Transverse colon (tissue), 4 donors: ENCODE results near the gene ALPG. TPM values are rescaled to one million over a fixed set of nuclear protein-coding genes. Genes with fewer than 3 reads are reported as not detected.
"Not testable (repeated sequence)": the region's sequence is repeated elsewhere in the genome, so short reads cannot be mapped to it uniquely, and the experiment has no call there.

ENCODE experiments used
- DNase-seq: peaks from one replicate; pipeline ENCODE4 v3.0.0-alpha.2; 2019
- H3K27ac ChIP-seq, 4 donors: fragments of 200-600 bp; sonication (generic); 2 replicates each; pipeline ENCODE4 v1.5.1; 2016 to 2018; ENCODE audit warnings: inconsistent platforms in 4 of 4
- H3K27me3 ChIP-seq: fragments of 200-600 bp; sonication (generic); 2 replicates; pipeline ENCODE4 v1.5.1; 2017; ENCODE audit warnings: inconsistent platforms
- H3K36me3 ChIP-seq, 4 donors: fragments of 200-600 bp; sonication (generic); 2 replicates each; pipeline ENCODE4 v1.5.1; 2017 to 2019; ENCODE audit warnings: inconsistent platforms in 4 of 4
- H3K4me1 ChIP-seq, 4 donors: fragments of 200-600 bp; sonication (generic); 2 replicates each; pipeline ENCODE4 v1.5.1; 2017 to 2020; ENCODE audit warnings: inconsistent platforms in 4 of 4
- H3K4me3 ChIP-seq, 4 donors: fragments of 200-600 bp; sonication (generic); 1 replicate in 1 of 4; 2 replicates in 3 of 4; pipeline versions ENCODE4 v1.5.1 to v1.6.1; 2017 to 2019; ENCODE audit warnings: inconsistent platforms in 4 of 4
- H3K9me3 ChIP-seq, 2 donors: fragments of 200-600 bp; sonication (generic); 2 replicates each; pipeline ENCODE4 v1.5.1; 2017 to 2019; ENCODE audit warnings: inconsistent platforms in 2 of 2
- CTCF ChIP-seq, 5 experiments: fragments of 200-600 bp in 3 of 5; fragments of 450-650 bp in 2 of 5; sonication (generic) in 3 of 5; IDR thresholded peaks; 1 replicate in 2 of 5; 2 replicates in 3 of 5; pipeline ENCODE4 v1.5.1; 2016 to 2017; ENCODE audit warnings: antibody characterized with exemption in 5 of 5, inconsistent platforms in 3 of 5, mild to moderate bottlenecking in 2 of 5, moderate library complexity in 1 of 5
- EP300 ChIP-seq: sonication (generic); formaldehyde crosslinking; IDR thresholded peaks from one replicate; pipeline ENCODE4 v1.6.1; 2017; ENCODE audit warnings: antibody characterized with exemption, low read depth
- POLR2A ChIP-seq: fragments of 450-650 bp; IDR thresholded peaks from one replicate; pipeline ENCODE4 v1.6.1; 2016; ENCODE audit warnings: antibody characterized with exemption, mild to moderate bottlenecking, moderate library complexity
- POLR2AphosphoS5 ChIP-seq, 3 donors: sonication (generic); formaldehyde crosslinking; IDR thresholded peaks; one replicate each; pipeline ENCODE4 v1.6.1; 2016; ENCODE audit warnings: antibody characterized with exemption in 3 of 3
- WGBS, 2 donors: methylation state at CpG; one replicate each; pipeline ENCODE4 v1.1.5; 2018; ENCODE audit warnings: low coverage in 1 of 2; 5-methylcytosine and 5-hydroxymethylcytosine counted together
- in situ Hi-C, 4 donors: fragments of 200-750 bp; cut with MboI; loops; one replicate each; pipeline versions ENCODE4 v1.15.0 to v1.15.1; 2017; ENCODE audit warnings: low sequenced_read_pairs in 3 of 4, low pct_ligation_motif_present in 1 of 4, low pct_unique_long_range_greater_than_20kb in 1 of 4
- intact Hi-C: fragments of 100-400 bp; cut with DNase I; formaldehyde crosslinking; loops from one replicate; pipeline ENCODE4 v1.15.1; 2023; ENCODE audit warnings: low total_unique reads
- total RNA-seq, 4 donors: library from RNA; depleted of rRNA; stranded (reverse); fragments of >200 nt; gene quantifications; one replicate each; pipeline ENCODE4 v1.1.0, GENCODE V29; 2016

Gene ALPG
- total RNA-seq, 4 donors from 2014 or later = not detected

GRCh38 chr2:232422051-232422450 lies 15.4 kb downstream of the ALPG start:
- WGBS, 2 donors = 93 to 95% methylated on average over 7 to 10 of the region's 10 CpGs
- H3K36me3 ChIP-seq = no peaks in the 10 kb centered on the region
- no peak for DNase-seq
- no peak overlapping the region for H3K27ac ChIP-seq
- in situ Hi-C loops = no loop called here
- H3K4me1 ChIP-seq = peaks cover 0 to 30% (median 27%) of the 10 kb centered on the region in 4 donors
- intact Hi-C loops = no loop called here
- peaks cover 75% of the 10 kb centered on the region for H3K27me3 ChIP-seq
- TF ChIP-seq POLR2A = no peak
- no peak for TF ChIP-seq CTCF (IDR thresholded peaks at IDR 0.05)
- TF ChIP-seq EP300 = no peak
- no peak for TF ChIP-seq POLR2AphosphoS5 (IDR thresholded peaks at IDR 0.05)
- no peak overlapping the region for H3K4me3 ChIP-seq
- peaks cover 0 to 6% of the 10 kb centered on the region in 2 donors for H3K9me3 ChIP-seq

- Histone ChIP-seq H3K4me1 (peaks cover 0 to 30% (median 27%) of the 10 kb centered on the region in 4 donors), H3K27me3 (peaks cover 74% of the 10 kb centered on the region)
- H3K9me3 ChIP-seq, H3K36me3 ChIP-seq, intact Hi-C loops, in situ Hi-C loops, H3K4me3 ChIP-seq, DNase-seq, H3K27ac ChIP-seq: not testable (repeated sequence)
- 54% methylated on average over 3 of the region's 3 CpGs; no CpG with 5 or more reads in 1 of the 2 donors for WGBS, 2 donors
Observed at GRCh38 chr2:232422996-232423395, 16.4 kb downstream of the ALPG start.

- H3K36me3 ChIP-seq, in situ Hi-C loops, intact Hi-C loops, H3K9me3 ChIP-seq, H3K27ac ChIP-seq, H3K4me3 ChIP-seq, DNase-seq: not testable (repeated sequence)
- 55% methylated on average over 7 of the region's 7 CpGs; no CpG with 5 or more reads in 1 of the 2 donors for WGBS, 2 donors
- H3K27me3 ChIP-seq = peaks cover 69% of the 10 kb centered on the region
- H3K4me1 ChIP-seq = peaks cover 0 to 28% (median 26%) of the 10 kb centered on the region in 4 donors
Observed at GRCh38 chr2:232423407-232423806, 16.8 kb downstream of the ALPG start.

GRCh38 chr2:232431705-232432590 lies 25.3 kb downstream of the ALPG start:
- Histone ChIP-seq H3K27me3 (peaks cover 8% of the 10 kb centered on the region), H3K4me1 (no peaks in the 10 kb centered on the region), H3K9me3 (no peaks in the 10 kb centered on the region), H3K27ac (no peak overlapping the region), H3K36me3 (no peaks in the 10 kb centered on the region), H3K4me3 (no peak overlapping the region)
- intact Hi-C loops (no loop called here), in situ Hi-C loops (loop anchor here in 2 of 4 donors (10.0 to 25.0 kb wide), 3 partner anchors 87 to 527 kb away; no protein-coding TSS in a partner anchor)
- TF ChIP-seq POLR2AphosphoS5 (IDR thresholded peaks at IDR 0.05) (no peak), EP300 (no peak), CTCF (IDR thresholded peaks at IDR 0.05) (no peak), POLR2A (no peak)
- DNase-seq = no peak
- WGBS, 2 donors = 84% methylated on average over 16 of the region's 16 CpGs; no CpG with 5 or more reads in 1 of the 2 donors

- no peaks in the 10 kb centered on the region for H3K4me1 ChIP-seq
- in situ Hi-C loops = loop anchor here in 2 of 4 donors (10.0 to 25.0 kb wide), 3 partner anchors 88 to 528 kb away; no protein-coding TSS in a partner anchor
- 73% methylated on average over 14 of the region's 16 CpGs; no CpG with 5 or more reads in 1 of the 2 donors for WGBS, 2 donors
- no peak for TF ChIP-seq CTCF (IDR thresholded peaks at IDR 0.05)
- no peak for TF ChIP-seq POLR2AphosphoS5 (IDR thresholded peaks at IDR 0.05)
- TF ChIP-seq EP300 = no peak
- no peak for TF ChIP-seq POLR2A
- no peak for DNase-seq
- peaks cover 2% of the 10 kb centered on the region for H3K27me3 ChIP-seq
- H3K4me3 ChIP-seq = no peak overlapping the region
- no peaks in the 10 kb centered on the region for H3K36me3 ChIP-seq
- intact Hi-C loops = no loop called here
- H3K9me3 ChIP-seq = no peaks in the 10 kb centered on the region
- no peak overlapping the region for H3K27ac ChIP-seq
Observed at GRCh38 chr2:232432598-232433184, 26.0 kb downstream of the ALPG start.

- intact Hi-C loops, DNase-seq: not testable (repeated sequence)
- WGBS, 2 donors = 80% methylated on average over 8 of the region's 9 CpGs; no CpG with 5 or more reads in 1 of the 2 donors
Observed at GRCh38 chr2:232433622-232434021, 27.0 kb downstream of the ALPG start.

More at GRCh38 chr2:232433622-232434021, 27.0 kb downstream of the ALPG start:
- H3K27ac ChIP-seq, H3K27me3 ChIP-seq, H3K36me3 ChIP-seq, H3K9me3 ChIP-seq, H3K4me3 ChIP-seq, H3K4me1 ChIP-seq: not testable (repeated sequence)
- in situ Hi-C loops = loop anchor here in 2 of 4 donors (10.0 to 25.0 kb wide), 3 partner anchors 89 to 529 kb away; no protein-coding TSS in a partner anchor
